Heart left ventricle (tissue), 16 donors: ENCODE results near the gene TFDP3. TPM values are rescaled to one million over a fixed set of nuclear protein-coding genes. Genes with fewer than 3 reads are reported as not detected.

Source experiments
- ATAC-seq, 4 donors: fragments of 200-7000 bp; cut with Tn5 transposase; one replicate each; pipeline ENCODE4 v1.9.1; 2020 to 2022; ENCODE audit warnings: moderate library complexity in 4 of 4, mild to moderate bottlenecking in 3 of 4, moderate number of reproducible peaks in 1 of 4
- DNase-seq, 5 donors: peaks; one replicate each; pipeline ENCODE4 v3.0.0-alpha.2; 2020
- H3K27ac ChIP-seq, 12 donors: fragments of 200-600 bp; sonication (generic) in 4 of 12; one replicate each; pipeline versions ENCODE4 v1.5.0 to v1.8.0; 2016 to 2022; ENCODE audit warnings: mild to moderate bottlenecking in 2 of 12
- H3K27me3 ChIP-seq, 9 donors: fragments of 200-600 bp; sonication (generic) in 2 of 9; one replicate each; pipeline versions ENCODE4 v1.5.1 to v1.8.0; 2016 to 2022; ENCODE audit warnings: mild to moderate bottlenecking in 3 of 9
- H3K36me3 ChIP-seq, 9 donors: fragments of 200-600 bp; sonication (generic) in 2 of 9; one replicate each; pipeline versions ENCODE4 v1.5.0 to v1.8.0; 2018 to 2022; ENCODE audit warnings: mild to moderate bottlenecking in 2 of 9
- H3K4me1 ChIP-seq, 12 donors: fragments of 200-600 bp; sonication (generic) in 4 of 12; one replicate each; pipeline versions ENCODE4 v1.5.0 to v1.8.0; 2016 to 2022; ENCODE audit warnings: mild to moderate bottlenecking in 3 of 12
- H3K4me3 ChIP-seq, 12 donors: fragments of 200-600 bp; sonication (generic) in 4 of 12; one replicate each; pipeline versions ENCODE4 v1.5.0 to v1.8.0; 2017 to 2022; ENCODE audit warnings: mild to moderate bottlenecking in 9 of 12, moderate library complexity in 4 of 12
- H3K9me3 ChIP-seq, 12 donors: fragments of 200-600 bp; sonication (generic) in 4 of 12; one replicate each; pipeline versions ENCODE4 v1.5.0 to v1.8.0; 2016 to 2022; ENCODE audit warnings: mild to moderate bottlenecking in 1 of 12
- POLR2A ChIP-seq, 2 donors: fragments of 450-650 bp; IDR thresholded peaks; one replicate each; pipeline ENCODE4 v1.6.1; 2017; ENCODE audit warnings: antibody characterized with exemption in 2 of 2, mild to moderate bottlenecking in 2 of 2, moderate library complexity in 2 of 2
- WGBS, 4 donors: extraction: QIAGEN DNeasy Blood & Tissue Kit in 2 of 4; methylation state at CpG; one replicate each; pipeline versions ENCODE4 v1.1.5 to v1.1.7; 2013 to 2018; 5-methylcytosine and 5-hydroxymethylcytosine counted together
- intact Hi-C, 10 donors: fragments of 100-400 bp; cut with DNase I; formaldehyde crosslinking; loops; one replicate each; pipeline versions ENCODE4 v1.11.1 to v1.14.2; 2022
- polyA plus RNA-seq, 2 donors: library from polyadenylated mRNA; stranded (reverse); fragments of 200-250 nt; gene quantifications; one replicate each; pipeline ENCODE4 v1.2.3, GENCODE V29; 2013
- total RNA-seq, 9 donors: library from RNA; depleted of rRNA in 2 of 9; stranded (reverse); fragments of >200 nt in 2 of 9; fragmentation: NEBNext Ultra II Directional in 3 of 9; extraction: Animal tissue kit (Norgen Biotek cat#: 25700) in 3 of 9; gene quantifications; one replicate each; pipeline versions ENCODE4 v1.1.0 to v1.2.4, GENCODE V29; 2016 to 2023
- TF ChIP-seq, protein P1 (sequence below), 12 donors: fragments of 200-600 bp; sonication (generic) in 4 of 12; IDR thresholded peaks; one replicate each; pipeline versions ENCODE4 v1.5.0 to v1.8.0; 2018 to 2022; ENCODE audit warnings: antibody characterized with exemption in 12 of 12, mild to moderate bottlenecking in 5 of 12
- donor health status: ischemic (EF 13 %, LVEDD 7.1; RV severe dilation, severe dysfunction).
- donor health status: healthy with polysubstance abuse.
- donor health status: DM: no; HTN: yes; CAD: no.
- donor health status: DM: no; HTN: no; CAD: no.
- donor health status: ischemic (EF 25% LVEDD 6.9; RV normal size, moderate dysfunction).
- donor health status: ischemic (EF 25% LVEDD 5.7; RV mildly dilated, moderate dysfunction).
- donor health status: healthy.
- donor health status: DM: yes; HTN: yes; CAD: no.
- donor health status: ischemic (EF 35%, LVEDD 5.7; RV mildly dilated, moderate dysfunction).
- donor health status: nonischemic (EF 11% LVEDD 7.7; RV severe dilation, severe dysfunction).
- donor health status: DM: yes; HTN: yes; CAD: no.
- donor health status: PGD.
- donor health status: ischemic (EF 29% LVEDD 5.4; RV normal size, mild dysfunction).
- donor health status: nonischemic (EF 23%, LVEDD 6.1; RV moderate dilation, normal function).

Gene TFDP3
- total and polyA plus RNA-seq, 11 donors, result not detected

DNA sequence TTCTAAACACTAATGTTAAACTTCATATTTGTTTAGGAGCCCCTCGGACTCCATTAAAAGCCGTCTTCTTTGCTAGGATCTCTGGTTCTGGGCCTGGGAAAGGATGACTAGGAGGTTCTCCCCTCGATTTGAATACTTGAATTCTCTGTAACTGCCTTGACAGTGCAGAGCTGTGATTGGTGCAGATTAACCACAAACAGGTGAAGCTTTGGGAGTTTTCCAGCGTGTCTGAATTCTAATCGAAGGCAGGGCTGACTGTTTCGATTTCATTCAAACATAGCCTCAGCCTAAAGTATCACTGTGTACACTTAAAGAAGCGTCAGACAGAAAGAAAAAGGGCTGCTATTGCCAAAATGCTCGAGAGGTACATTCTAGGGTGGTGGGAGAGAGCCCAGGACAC, 29.0 kb downstream of the TFDP3 start:
- TF ChIP-seq POLR2A (IDR thresholded peaks at IDR 0.05), result no peak
- TF ChIP-seq, protein P1, sequence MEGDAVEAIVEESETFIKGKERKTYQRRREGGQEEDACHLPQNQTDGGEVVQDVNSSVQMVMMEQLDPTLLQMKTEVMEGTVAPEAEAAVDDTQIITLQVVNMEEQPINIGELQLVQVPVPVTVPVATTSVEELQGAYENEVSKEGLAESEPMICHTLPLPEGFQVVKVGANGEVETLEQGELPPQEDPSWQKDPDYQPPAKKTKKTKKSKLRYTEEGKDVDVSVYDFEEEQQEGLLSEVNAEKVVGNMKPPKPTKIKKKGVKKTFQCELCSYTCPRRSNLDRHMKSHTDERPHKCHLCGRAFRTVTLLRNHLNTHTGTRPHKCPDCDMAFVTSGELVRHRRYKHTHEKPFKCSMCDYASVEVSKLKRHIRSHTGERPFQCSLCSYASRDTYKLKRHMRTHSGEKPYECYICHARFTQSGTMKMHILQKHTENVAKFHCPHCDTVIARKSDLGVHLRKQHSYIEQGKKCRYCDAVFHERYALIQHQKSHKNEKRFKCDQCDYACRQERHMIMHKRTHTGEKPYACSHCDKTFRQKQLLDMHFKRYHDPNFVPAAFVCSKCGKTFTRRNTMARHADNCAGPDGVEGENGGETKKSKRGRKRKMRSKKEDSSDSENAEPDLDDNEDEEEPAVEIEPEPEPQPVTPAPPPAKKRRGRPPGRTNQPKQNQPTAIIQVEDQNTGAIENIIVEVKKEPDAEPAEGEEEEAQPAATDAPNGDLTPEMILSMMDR (IDR thresholded peaks at IDR 0.05), result no peak
- Histone ChIP-seq H3K36me3 (no peaks in the 10 kb centered on the region), H3K27me3 (peaks cover 0 to 8% (median 0%) of the 10 kb centered on the region in 9 donors), H3K4me1 (no peaks in the 10 kb centered on the region), H3K9me3 (no peaks in the 10 kb centered on the region), H3K27ac (no peak overlapping the region), H3K4me3 (no peak overlapping the region)
- ATAC-seq (no peak), DNase-seq (no peak)
- 60 to 69% (median 67%) methylated on average over 8 of the region's 8 CpGs for WGBS, 4 donors
- intact Hi-C loops, result no loop called here

DNA sequence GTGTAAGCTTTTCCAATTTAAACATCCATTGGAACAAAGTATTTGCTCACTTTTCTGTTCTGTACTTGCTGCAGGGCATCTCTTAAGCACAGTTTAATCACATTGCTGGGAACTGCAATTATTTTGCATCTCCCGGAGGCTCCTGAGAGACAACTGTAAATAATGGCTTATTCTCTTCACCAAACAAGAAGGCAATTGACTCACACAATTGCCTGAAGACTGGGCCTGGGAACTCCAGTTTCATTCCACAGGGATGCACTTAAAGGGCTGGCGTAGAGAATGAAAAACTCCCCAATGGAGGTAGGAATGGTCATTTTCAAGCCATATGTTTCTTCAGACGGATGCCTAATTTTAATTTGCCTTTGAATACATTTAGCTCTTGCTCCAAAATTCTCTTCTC, 29.5 kb downstream of the TFDP3 start:
- H3K36me3 ChIP-seq, result no peaks in the 10 kb centered on the region
- H3K27me3 ChIP-seq, result peaks cover 0 to 8% (median 0%) of the 10 kb centered on the region in 9 donors
- intact Hi-C loops, result no loop called here
- no peak overlapping the region for H3K27ac ChIP-seq
- H3K9me3 ChIP-seq, result no peaks in the 10 kb centered on the region
- no peak for TF ChIP-seq POLR2A (IDR thresholded peaks at IDR 0.05)
- TF ChIP-seq, protein P1 (IDR thresholded peaks at IDR 0.05), result no peak
- H3K4me1 ChIP-seq, result no peaks in the 10 kb centered on the region
- H3K4me3 ChIP-seq, result no peak overlapping the region
- WGBS, 4 donors, result 57 to 69% (median 66%) methylated on average over 3 of the region's 3 CpGs
- DNase-seq, result no peak
- no peak for ATAC-seq

DNA sequence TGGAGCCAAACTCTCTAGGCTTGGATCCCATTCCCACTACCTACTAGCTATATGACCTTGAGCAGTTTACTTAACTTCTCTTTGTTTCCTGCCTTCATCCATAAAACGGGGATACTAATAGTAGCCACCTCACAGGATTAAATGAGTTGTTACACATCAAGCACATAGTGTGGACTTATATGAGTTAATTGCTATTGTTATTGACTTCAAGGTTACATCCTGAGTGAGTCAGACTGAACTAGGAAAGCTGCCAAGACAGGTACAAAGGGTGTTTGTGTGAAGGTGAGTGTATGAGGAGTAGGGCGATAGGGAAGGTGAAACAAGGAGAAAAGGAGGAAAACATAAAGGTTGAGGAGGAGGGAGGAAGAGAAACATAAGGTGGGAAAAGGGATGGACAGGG, 32.2 kb downstream of the TFDP3 start:
- Histone ChIP-seq H3K36me3 (no peaks in the 10 kb centered on the region), H3K4me3 (no peak overlapping the region), H3K27me3 (peaks cover 0 to 5% (median 0%) of the 10 kb centered on the region in 9 donors), H3K27ac (no peak overlapping the region), H3K4me1 (no peaks in the 10 kb centered on the region), H3K9me3 (no peaks in the 10 kb centered on the region)
- WGBS, 4 donors, result 63 to 85% (median 81%) methylated on average over 2 of the region's 2 CpGs
- no peak for TF ChIP-seq POLR2A (IDR thresholded peaks at IDR 0.05)
- TF ChIP-seq, protein P1 (IDR thresholded peaks at IDR 0.05), result no peak
- DNase-seq (no peak), ATAC-seq (no peak)
- intact Hi-C loops, result no loop called here

DNA sequence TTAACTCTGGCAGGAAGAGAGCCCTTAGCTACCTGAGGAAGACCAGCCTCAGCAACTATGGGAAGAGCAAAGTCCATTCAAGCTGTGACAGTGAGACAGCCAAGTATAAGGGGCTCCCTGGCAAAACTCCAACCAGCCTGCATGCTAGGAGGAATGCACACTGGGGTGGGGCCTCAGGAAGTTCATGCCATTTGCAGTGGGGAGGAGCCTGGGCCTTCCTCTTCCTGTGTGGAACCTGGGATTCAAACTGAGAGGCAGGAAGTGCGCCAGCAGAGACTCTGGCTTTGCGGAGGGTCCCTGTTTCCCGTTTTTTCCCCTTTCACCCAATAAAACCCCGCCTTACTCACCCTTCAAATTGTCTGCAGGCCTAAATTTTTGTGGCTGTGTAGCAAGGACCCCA, 33.0 kb downstream of the TFDP3 start:
- DNase-seq (no peak), ATAC-seq (no peak)
- 60 to 90% (median 78%) methylated on average over 4 of the region's 4 CpGs for WGBS, 4 donors
- H3K4me3 ChIP-seq, result no peak overlapping the region
- H3K27ac ChIP-seq, result no peak overlapping the region
- no peaks in the 10 kb centered on the region for H3K9me3 ChIP-seq
- H3K4me1 ChIP-seq, result no peaks in the 10 kb centered on the region
- TF ChIP-seq POLR2A (IDR thresholded peaks at IDR 0.05), result no peak
- TF ChIP-seq, protein P1 (IDR thresholded peaks at IDR 0.05), result no peak
- H3K27me3 ChIP-seq, result peaks cover 0 to 6% (median 0%) of the 10 kb centered on the region in 9 donors
- no peaks in the 10 kb centered on the region for H3K36me3 ChIP-seq
- intact Hi-C loops, result no loop called here
